Kidney (tissue), 14 donors: ENCODE data around the gene VWF. TPM values are rescaled to one million over a fixed set of nuclear protein-coding genes. Genes with fewer than 3 reads are reported as not detected.

Source experiments
- DNase-seq, 5 donors: peaks; one replicate each; pipeline ENCODE4 v3.0.0-alpha.2; 2013 to 2020
- FAIRE-seq: peaks from 2 replicates; lab custom pipeline; 2012; peaks lifted over from hg19 to GRCh38; lab: Jason Lieb, UNC
- H3K27ac ChIP-seq, 2 donors: one replicate each; pipeline ENCODE4 v1.7.0; 2013; ENCODE audit warnings: low read depth in 2 of 2, low read length in 2 of 2, inconsistent platforms in 1 of 2
- H3K27me3 ChIP-seq: one replicate; pipeline ENCODE4 v1.7.1; 2013; ENCODE audit warnings: low read length, inconsistent platforms; ENCODE audit not compliant: control insufficient read depth, insufficient read depth
- H3K36me3 ChIP-seq, 3 donors: one replicate each; pipeline versions ENCODE4 v1.7.0 to v1.7.1; 2013; ENCODE audit warnings: low read length in 3 of 3, control low read depth in 1 of 3, inconsistent platforms in 1 of 3; ENCODE audit not compliant: insufficient read depth in 3 of 3, control insufficient read depth in 2 of 3
- H3K4me1 ChIP-seq, 3 donors: one replicate each; pipeline versions ENCODE4 v1.7.0 to v1.7.1; 2013; ENCODE audit warnings: low read length in 3 of 3, inconsistent platforms in 1 of 3, low read depth in 1 of 3; ENCODE audit not compliant: control insufficient read depth in 2 of 3, insufficient read depth in 2 of 3
- H3K4me3 ChIP-seq, 3 donors: one replicate each; pipeline versions ENCODE4 v1.7.0 to v1.8.1; 2013; ENCODE audit warnings: low read length in 3 of 3, control low read depth in 1 of 3, inconsistent platforms in 1 of 3
- H3K9ac ChIP-seq, 3 donors: one replicate each; pipeline versions ENCODE4 v1.7.0 to v1.7.1; 2013; ENCODE audit warnings: low read length in 3 of 3, control low read depth in 1 of 3, inconsistent platforms in 1 of 3
- H3K9me3 ChIP-seq, 3 donors: one replicate each; pipeline versions ENCODE4 v1.7.0 to v1.7.1; 2013; ENCODE audit warnings: low read length in 3 of 3, control low read depth in 1 of 3, inconsistent platforms in 1 of 3; ENCODE audit not compliant: control insufficient read depth in 2 of 3, insufficient read depth in 1 of 3
- intact Hi-C: fragments of 100-400 bp; cut with DNase I; formaldehyde crosslinking; loops from one replicate; pipeline ENCODE4 v1.11.1; 2022
- polyA plus RNA-seq: library from polyadenylated mRNA; stranded (reverse); fragments of 350-450 nt; fragmentation: Illumina TruSeq; extraction: RNeasy Lipid Tissue Mini Kit (QIAGEN cat#74804); gene quantifications from one replicate; pipeline ENCODE4 v1.2.3, GENCODE V29; 2014; ENCODE audit warnings: low read depth, low replicate concordance; ENCODE audit not compliant: insufficient read depth
- total RNA-seq: library from RNA; stranded (reverse); fragmentation: NEBNext Ultra II Directional; extraction: Animal tissue kit (Norgen Biotek cat#: 25700); gene quantifications from one replicate; pipeline ENCODE4 v1.2.1, GENCODE V29; 2021
- TF ChIP-seq, protein P1 (sequence below): IDR thresholded peaks from 3 replicates; pipeline ENCODE4 v1.5.1; 2012; ENCODE audit warnings: mild to moderate bottlenecking, moderate library complexity, borderline replicate concordance; ENCODE audit not compliant: insufficient read depth; ENCODE audit errors: extremely low read depth
- donor health status: control.
- donor health status: control.
- donor health status: control.
- donor health status: control.
- donor health status: control.
- donor health status: DM: yes; HTN: yes; CAD: no.
- donor health status: Normal renal cell carcinoma (clear cell type).

VWF gene
- total and polyA plus RNA-seq, 2 donors from 2014 or later = 9.6 to 183 TPM

DNA sequence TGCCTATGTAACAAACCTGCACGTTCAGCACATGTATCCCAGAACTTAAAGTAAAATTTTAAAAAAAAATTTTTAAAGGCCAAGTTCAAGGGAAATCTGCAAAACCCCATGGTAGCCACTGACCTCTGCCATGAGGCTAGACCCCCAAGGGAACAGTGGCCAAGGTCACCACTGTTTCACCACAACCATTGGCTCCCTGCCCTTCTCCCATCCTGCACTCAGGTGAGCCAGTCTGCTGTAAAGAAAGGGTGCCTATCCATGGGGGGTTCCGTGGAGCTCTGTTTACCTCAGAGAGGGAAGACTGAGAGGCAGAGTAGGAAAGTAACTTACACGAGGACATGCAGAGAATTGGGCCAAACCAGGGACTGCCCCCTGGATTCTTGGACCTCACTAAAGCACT is 38.6 kb downstream of the VWF start:
- Histone ChIP-seq H3K4me3 (no peak overlapping the region), H3K9ac (no peak overlapping the region), H3K27me3 (no peaks in the 10 kb centered on the region), H3K9me3 (no peaks in the 10 kb centered on the region), H3K4me1 (peaks cover 3 to 26% (median 15%) of the 10 kb centered on the region in 3 donors), H3K27ac (no peak overlapping the region), H3K36me3 (no peaks in the 10 kb centered on the region)
- FAIRE-seq (no peak), DNase-seq (no peak)
- intact Hi-C loops = no loop called here
- TF ChIP-seq, protein P1, sequence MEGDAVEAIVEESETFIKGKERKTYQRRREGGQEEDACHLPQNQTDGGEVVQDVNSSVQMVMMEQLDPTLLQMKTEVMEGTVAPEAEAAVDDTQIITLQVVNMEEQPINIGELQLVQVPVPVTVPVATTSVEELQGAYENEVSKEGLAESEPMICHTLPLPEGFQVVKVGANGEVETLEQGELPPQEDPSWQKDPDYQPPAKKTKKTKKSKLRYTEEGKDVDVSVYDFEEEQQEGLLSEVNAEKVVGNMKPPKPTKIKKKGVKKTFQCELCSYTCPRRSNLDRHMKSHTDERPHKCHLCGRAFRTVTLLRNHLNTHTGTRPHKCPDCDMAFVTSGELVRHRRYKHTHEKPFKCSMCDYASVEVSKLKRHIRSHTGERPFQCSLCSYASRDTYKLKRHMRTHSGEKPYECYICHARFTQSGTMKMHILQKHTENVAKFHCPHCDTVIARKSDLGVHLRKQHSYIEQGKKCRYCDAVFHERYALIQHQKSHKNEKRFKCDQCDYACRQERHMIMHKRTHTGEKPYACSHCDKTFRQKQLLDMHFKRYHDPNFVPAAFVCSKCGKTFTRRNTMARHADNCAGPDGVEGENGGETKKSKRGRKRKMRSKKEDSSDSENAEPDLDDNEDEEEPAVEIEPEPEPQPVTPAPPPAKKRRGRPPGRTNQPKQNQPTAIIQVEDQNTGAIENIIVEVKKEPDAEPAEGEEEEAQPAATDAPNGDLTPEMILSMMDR = no peak

DNA sequence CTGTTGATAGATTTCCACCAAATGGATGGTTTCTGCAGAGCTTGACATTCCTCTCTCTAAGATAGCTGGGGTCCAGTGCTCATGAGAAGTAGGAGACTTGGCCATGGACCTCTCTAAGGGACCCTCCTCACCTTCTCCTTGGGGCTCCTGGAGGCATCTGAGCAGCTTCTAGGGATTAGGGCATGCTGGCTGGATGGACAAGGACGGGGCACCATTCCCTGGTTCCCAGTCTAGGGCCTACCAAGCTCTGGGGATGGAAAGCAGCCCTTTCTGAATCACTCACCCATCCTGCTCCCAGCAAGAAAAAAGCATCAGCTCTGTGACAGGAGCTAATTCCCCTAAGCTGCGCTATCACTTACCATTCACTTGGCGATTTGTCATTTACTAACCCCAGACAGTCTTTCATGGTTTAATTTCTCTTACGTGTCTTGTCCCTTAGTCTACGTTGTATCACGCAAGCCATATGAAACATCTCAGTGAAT is 39.5 kb downstream of the VWF start:
- FAIRE-seq (no peak), DNase-seq (no peak)
- no peaks in the 10 kb centered on the region for H3K27me3 ChIP-seq
- no peak overlapping the region for H3K9ac ChIP-seq
- no peaks in the 10 kb centered on the region for H3K9me3 ChIP-seq
- no peaks in the 10 kb centered on the region for H3K36me3 ChIP-seq
- TF ChIP-seq, protein P1 = no peak
- intact Hi-C loops = no loop called here
- H3K4me3 ChIP-seq = no peak overlapping the region
- H3K4me1 ChIP-seq = peaks cover 3 to 23% (median 10%) of the 10 kb centered on the region in 3 donors
- peak overlapping the region in 1 of 2 donors; percentile 65 for H3K27ac ChIP-seq

DNA sequence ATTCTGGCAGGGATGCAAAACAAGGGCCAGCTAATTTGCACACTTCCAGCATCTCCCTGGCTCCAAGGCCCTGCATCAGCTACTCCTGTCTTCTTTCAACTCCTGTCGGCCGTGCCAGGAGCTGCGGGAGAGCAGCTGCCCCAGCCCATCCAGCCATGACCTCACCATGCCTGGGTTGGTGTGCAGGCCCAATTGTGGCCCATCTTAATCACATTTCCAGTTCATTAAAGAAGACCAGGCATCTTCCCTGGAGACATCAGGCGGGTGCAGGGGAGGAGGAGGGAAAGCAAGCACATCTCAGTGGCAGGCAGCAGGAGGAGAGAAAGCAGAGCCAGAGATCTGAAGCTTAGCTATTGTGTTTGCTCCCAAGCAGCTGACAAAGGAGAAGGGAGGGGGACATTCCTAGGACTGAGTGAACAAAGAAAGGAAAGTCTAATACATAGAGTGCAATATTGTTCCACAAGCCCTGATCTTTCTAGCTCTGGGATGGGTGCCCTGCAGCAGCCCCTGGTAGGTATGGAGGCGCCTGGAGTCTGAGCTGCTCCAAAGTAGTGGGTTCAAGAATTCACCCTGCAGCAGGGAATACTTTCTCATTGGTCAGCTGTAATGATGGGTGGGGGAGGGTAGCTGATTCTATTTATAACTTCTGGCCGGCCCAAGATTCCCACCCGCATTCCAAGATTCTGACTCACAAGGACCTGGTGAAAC is 40.1 kb downstream of the VWF start:
- H3K36me3 ChIP-seq = no peaks in the 10 kb centered on the region
- intact Hi-C loops = no loop called here
- no peak overlapping the region for H3K9ac ChIP-seq
- H3K4me3 ChIP-seq = no peak overlapping the region
- peak overlapping the region; percentile 5 to 58 for H3K27ac ChIP-seq
- FAIRE-seq (no peak), DNase-seq (peak in 4 of 5 donors; percentile 57 to 81 (median 76))
- H3K4me1 ChIP-seq = peaks cover 3 to 22% (median 10%) of the 10 kb centered on the region in 3 donors
- TF ChIP-seq, protein P1 = no peak
- no peaks in the 10 kb centered on the region for H3K9me3 ChIP-seq
- H3K27me3 ChIP-seq = no peaks in the 10 kb centered on the region
